Measurements from ENCODE around the gene LRRC56. TPM values are rescaled to one million over a fixed set of nuclear protein-coding genes. Genes with fewer than 3 reads are reported as not detected.

Gene LRRC56
- total and polyA plus RNA-seq, 2 of the 13 experiments (the other 11 are each of a cell fraction or from before 2014, with no cell fraction given): 0.11 to 0.29 TPM

DNA sequence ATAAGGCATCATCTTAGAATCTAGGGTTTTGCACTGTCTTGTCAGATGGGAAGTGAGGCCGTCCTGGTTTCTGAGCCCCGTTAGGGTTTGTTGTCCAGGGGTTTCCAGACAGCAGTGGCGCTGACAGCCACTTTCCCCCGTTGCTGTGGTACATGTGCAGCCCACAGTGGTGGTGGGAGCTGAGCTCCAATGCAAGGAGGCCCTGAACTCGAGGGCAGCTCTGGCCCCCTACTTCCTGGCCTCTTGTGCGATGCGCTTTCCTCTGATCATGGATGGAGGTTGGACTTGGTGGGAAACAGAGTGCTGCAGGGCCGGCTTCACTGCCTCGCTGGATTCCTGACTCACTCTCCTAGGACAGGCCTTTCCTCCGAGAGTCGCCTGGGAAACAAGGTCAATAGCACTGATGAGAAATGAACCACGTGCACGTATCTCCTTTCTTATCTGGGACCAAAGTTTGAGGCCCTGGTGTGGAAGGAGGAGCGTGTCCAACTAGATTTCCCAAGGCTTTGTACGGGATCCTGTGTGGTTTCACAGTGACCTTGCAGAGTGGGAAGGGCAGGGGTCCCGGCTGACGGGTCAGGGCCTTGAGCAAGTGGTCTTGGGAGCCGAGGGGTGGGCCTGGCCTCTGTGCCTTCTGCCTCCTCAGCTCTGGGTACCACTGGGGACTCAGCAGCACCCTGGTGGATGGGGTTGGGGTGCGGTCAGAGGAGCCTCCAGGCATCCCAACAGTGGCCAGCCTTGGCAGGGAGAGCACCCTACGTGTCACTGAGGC lies 42.7 kb downstream of the LRRC56 start (continued):
- TF ChIP-seq MAFF (IDR thresholded peaks at IDR 0.05; ENCODE audit: low read depth, low read length): no peak
- no peak for TF ChIP-seq U2AF2 (IDR thresholded peaks at IDR 0.05; ENCODE audit: low read depth, low read length)
- no peak for TF ChIP-seq ZNF468 (CRISPR knock-in tag; IDR thresholded peaks at IDR 0.05)
- TF ChIP-seq ZFP82 (CRISPR knock-in tag; IDR thresholded peaks at IDR 0.05; ENCODE audit: borderline replicate concordance): no peak
- TF ChIP-seq NR2C2 (CRISPR knock-in tag; IDR thresholded peaks at IDR 0.05; ENCODE audit: borderline replicate concordance): peak; percentile 77; the same call in 1 of the 2 replicates
- TF ChIP-seq ZBTB20 (CRISPR knock-in tag; IDR thresholded peaks at IDR 0.05; ENCODE audit: borderline replicate concordance, low read depth): no peak
- TF ChIP-seq PBX3 (CRISPR knock-in tag; IDR thresholded peaks at IDR 0.05; ENCODE audit: borderline replicate concordance): no peak
- TF ChIP-seq KLF9 (CRISPR knock-in tag; IDR thresholded peaks at IDR 0.05; ENCODE audit: low read depth): no peak
- no peak for TF ChIP-seq ZNF138 (CRISPR knock-in tag; IDR thresholded peaks at IDR 0.05; ENCODE audit: low read depth)
- TF ChIP-seq GTF3A (CRISPR knock-in tag; conservative IDR thresholded peaks at IDR 0.05): no peak
- no peak for TF ChIP-seq ZNF772 (CRISPR knock-in tag; IDR thresholded peaks at IDR 0.05)
- no peak for TF ChIP-seq GMEB1 (CRISPR knock-in tag; IDR thresholded peaks at IDR 0.05; ENCODE audit: borderline replicate concordance)
- no peak for TF ChIP-seq SIX4 (CRISPR knock-in tag; IDR thresholded peaks at IDR 0.05)
- TF ChIP-seq ZNF136 (CRISPR knock-in tag; IDR thresholded peaks at IDR 0.05; ENCODE audit: low read depth): no peak
- no peak for TF ChIP-seq NONO (IDR thresholded peaks at IDR 0.05)
- TF ChIP-seq NONO (CRISPR knock-in tag; conservative IDR thresholded peaks at IDR 0.05): no peak; the same call in 1 of the 2 replicates
- no peak for TF ChIP-seq NFE2L1 (CRISPR knock-in tag; IDR thresholded peaks at IDR 0.05; ENCODE audit: borderline replicate concordance)
- TF ChIP-seq TGIF2 (CRISPR knock-in tag; IDR thresholded peaks at IDR 0.05): no peak
- TF ChIP-seq HDAC6 (IDR thresholded peaks at IDR 0.05; ENCODE audit: low read depth, low read length): no peak
- TF ChIP-seq MIER3 (CRISPR knock-in tag; IDR thresholded peaks at IDR 0.05; ENCODE audit: borderline replicate concordance): no peak
- TF ChIP-seq CREB1 (IDR thresholded peaks at IDR 0.05): no peak
- no peak for TF ChIP-seq CREB1 (CRISPR knock-in tag; IDR thresholded peaks at IDR 0.05)
- no peak for TF ChIP-seq ASH2L (IDR thresholded peaks at IDR 0.05; ENCODE audit: insufficient read length, low read depth, low read length)
- no peak for TF ChIP-seq FOXP1 (IDR thresholded peaks at IDR 0.05)
- no peak for TF ChIP-seq FOXP1 (CRISPR knock-in tag; IDR thresholded peaks at IDR 0.05)
- TF ChIP-seq ZNF713 (CRISPR knock-in tag; IDR thresholded peaks at IDR 0.05): no peak
- TF ChIP-seq THAP8 (CRISPR knock-in tag; IDR thresholded peaks at IDR 0.05; ENCODE audit: borderline replicate concordance): no peak
- TF ChIP-seq AKAP8 (CRISPR knock-in tag; IDR thresholded peaks at IDR 0.05): peak; percentile 28; the same call in 1 of the 2 replicates
- no peak for TF ChIP-seq ZNF343 (CRISPR knock-in tag; IDR thresholded peaks at IDR 0.05)
- no peak for TF ChIP-seq ZNF484 (CRISPR knock-in tag; IDR thresholded peaks at IDR 0.05; ENCODE audit: borderline replicate concordance, low read depth)
- TF ChIP-seq SAP130 (CRISPR knock-in tag; IDR thresholded peaks at IDR 0.05; ENCODE audit: low read depth): peak; percentile 92
